Heart right ventricle (tissue), 16 donors: Measurements from ENCODE around the gene CACNA1C. TPM values are rescaled to one million over a fixed set of nuclear protein-coding genes. Genes with fewer than 3 reads are reported as not detected.

Source experiments
- ATAC-seq, 8 donors: fragments of 200-7000 bp; cut with Tn5 transposase; one replicate each; pipeline ENCODE4 v1.9.1; 2020; ENCODE audit warnings: mild to moderate bottlenecking in 8 of 8, moderate library complexity in 8 of 8, moderate number of reproducible peaks in 1 of 8
- DNase-seq, 2 donors: peaks; one replicate each; pipeline ENCODE4 v3.0.0-alpha.2; 2020
- H3K27ac ChIP-seq, 10 donors: fragments of 200-600 bp; sonication (generic) in 2 of 10; one replicate each; pipeline versions ENCODE4 v1.5.0 to v1.8.0; 2020 to 2022; ENCODE audit warnings: mild to moderate bottlenecking in 3 of 10
- H3K27me3 ChIP-seq, 7 donors: fragments of 200-600 bp; one replicate each; pipeline ENCODE4 v1.8.0; 2021 to 2022; ENCODE audit warnings: mild to moderate bottlenecking in 2 of 7
- H3K36me3 ChIP-seq, 9 donors: fragments of 200-600 bp; sonication (generic) in 1 of 9; one replicate each; pipeline versions ENCODE4 v1.5.0 to v1.8.0; 2020 to 2022; ENCODE audit warnings: mild to moderate bottlenecking in 2 of 9
- H3K4me1 ChIP-seq, 9 donors: fragments of 200-600 bp; sonication (generic) in 1 of 9; one replicate each; pipeline versions ENCODE4 v1.5.0 to v1.8.0; 2020 to 2022; ENCODE audit warnings: mild to moderate bottlenecking in 4 of 9
- H3K4me3 ChIP-seq, 10 donors: fragments of 200-600 bp; sonication (generic) in 2 of 10; one replicate each; pipeline versions ENCODE4 v1.5.0 to v1.8.0; 2020 to 2022; ENCODE audit warnings: mild to moderate bottlenecking in 7 of 10, moderate library complexity in 2 of 10
- H3K9me3 ChIP-seq, 11 donors: fragments of 200-600 bp in 10 of 11; sonication (generic) in 2 of 11; one replicate each; pipeline versions ENCODE4 v1.5.0 to v1.8.0; 2013 to 2022; ENCODE audit warnings: mild to moderate bottlenecking in 2 of 11, control low read depth in 1 of 11, moderate library complexity in 1 of 11
- WGBS, 2 donors: extraction: QIAGEN DNeasy Blood & Tissue Kit; methylation state at CpG; one replicate each; pipeline ENCODE4 v1.1.7; 2013; ENCODE audit warnings: inconsistent platforms in 1 of 2; 5-methylcytosine and 5-hydroxymethylcytosine counted together
- intact Hi-C, 10 donors: fragments of 100-400 bp; cut with DNase I; formaldehyde crosslinking; loops; one replicate each; pipeline versions ENCODE4 v1.11.1 to v1.14.2; 2022
- polyA plus RNA-seq, 2 donors: library from polyadenylated mRNA; stranded (reverse); fragments of 200-250 nt; gene quantifications; one replicate each; pipeline ENCODE4 v1.2.3, GENCODE V29; 2013
- total RNA-seq, 10 donors: library from RNA; stranded (reverse); fragmentation: NEBNext Ultra II Directional in 3 of 10; extraction: Animal tissue kit (Norgen Biotek cat#: 25700) in 3 of 10; gene quantifications; one replicate each; pipeline versions ENCODE4 v1.2.1 to v1.2.4, GENCODE V29; 2021 to 2023
- TF ChIP-seq, protein P1 (sequence below), 9 donors: fragments of 200-600 bp; sonication (generic) in 2 of 9; IDR thresholded peaks; one replicate each; pipeline versions ENCODE4 v1.5.0 to v1.8.0; 2021 to 2022; ENCODE audit warnings: antibody characterized with exemption in 9 of 9, mild to moderate bottlenecking in 5 of 9, moderate library complexity in 1 of 9
- donor health status: Arrhythmogenic right ventricular cardiomyopathy.
- donor health status: ischemic (EF 13 %, LVEDD 7.1; RV severe dilation, severe dysfunction).
- donor health status: healthy with polysubstance abuse.
- donor health status: DM: no; HTN: yes; CAD: no.
- donor health status: DM: no; HTN: no; CAD: no.
- donor health status: ischemic (EF 25% LVEDD 6.9; RV normal size, moderate dysfunction).
- donor health status: ischemic (EF 25% LVEDD 5.7; RV mildly dilated, moderate dysfunction).
- donor health status: healthy.
- donor health status: DM: yes; HTN: yes; CAD: no.
- donor health status: Ischemic cardiomyopathy.
- donor health status: ischemic (EF 35%, LVEDD 5.7; RV mildly dilated, moderate dysfunction).
- donor health status: nonischemic (EF 11% LVEDD 7.7; RV severe dilation, severe dysfunction).
- donor health status: DM: yes; HTN: yes; CAD: no.
- donor health status: PGD.
- donor health status: ischemic (EF 29% LVEDD 5.4; RV normal size, mild dysfunction).
- donor health status: nonischemic (EF 23%, LVEDD 6.1; RV moderate dilation, normal function).

The CACNA1C gene
- total and polyA plus RNA-seq, 12 donors, result 19.1 to 222 (median 183) TPM

DNA sequence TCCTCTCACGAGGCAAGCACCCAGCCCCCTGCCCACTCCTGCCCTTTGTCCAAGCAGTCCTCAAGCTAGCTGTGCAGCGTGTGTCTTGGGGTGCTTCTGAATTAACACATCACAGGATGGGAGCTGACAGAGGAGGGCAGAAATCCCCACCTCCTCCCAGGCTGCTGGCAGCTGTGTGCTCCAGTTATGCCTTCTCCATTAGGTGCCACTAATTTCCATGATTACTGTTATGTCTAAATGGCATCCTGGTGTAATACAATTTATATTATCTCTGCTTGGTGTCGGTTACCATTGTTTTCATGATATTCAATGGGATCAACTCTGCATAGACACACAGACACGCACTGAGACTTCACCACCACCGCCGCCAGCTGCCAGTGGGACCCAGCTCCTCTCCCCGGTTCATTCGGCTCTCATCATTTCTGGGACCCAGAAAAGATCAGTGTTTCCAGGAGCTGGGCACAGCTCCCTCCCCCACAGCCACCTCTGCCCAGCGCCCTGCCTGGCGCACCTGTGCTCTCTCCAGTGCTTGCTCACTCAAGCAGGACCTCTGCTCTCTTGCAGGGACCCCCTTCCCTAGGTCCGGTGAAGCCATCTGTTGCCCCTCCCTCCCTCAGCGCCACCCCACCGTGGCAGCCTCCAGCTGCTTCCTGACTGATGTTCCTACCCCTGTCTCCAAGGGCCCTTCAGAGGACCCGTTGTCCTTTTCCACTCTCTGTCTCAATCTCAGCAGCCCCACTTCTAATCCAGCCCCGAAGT, 574.5 kb downstream of the CACNA1C start:
- Histone ChIP-seq H3K9me3 (no peaks in the 10 kb centered on the region), H3K36me3 (peaks cover 0 to 46% (median 0%) of the 10 kb centered on the region in 9 donors), H3K4me3 (no peak overlapping the region), H3K27ac (peak overlapping the region in 3 of 10 donors; percentile 1 to 36 (median 9)), H3K4me1 (peaks cover 0 to 26% (median 0%) of the 10 kb centered on the region in 9 donors), H3K27me3 (peaks cover 0 to 4% (median 0%) of the 10 kb centered on the region in 7 donors)
- intact Hi-C loops, result no loop called here
- DNase-seq, result no peak
- TF ChIP-seq, protein P1, sequence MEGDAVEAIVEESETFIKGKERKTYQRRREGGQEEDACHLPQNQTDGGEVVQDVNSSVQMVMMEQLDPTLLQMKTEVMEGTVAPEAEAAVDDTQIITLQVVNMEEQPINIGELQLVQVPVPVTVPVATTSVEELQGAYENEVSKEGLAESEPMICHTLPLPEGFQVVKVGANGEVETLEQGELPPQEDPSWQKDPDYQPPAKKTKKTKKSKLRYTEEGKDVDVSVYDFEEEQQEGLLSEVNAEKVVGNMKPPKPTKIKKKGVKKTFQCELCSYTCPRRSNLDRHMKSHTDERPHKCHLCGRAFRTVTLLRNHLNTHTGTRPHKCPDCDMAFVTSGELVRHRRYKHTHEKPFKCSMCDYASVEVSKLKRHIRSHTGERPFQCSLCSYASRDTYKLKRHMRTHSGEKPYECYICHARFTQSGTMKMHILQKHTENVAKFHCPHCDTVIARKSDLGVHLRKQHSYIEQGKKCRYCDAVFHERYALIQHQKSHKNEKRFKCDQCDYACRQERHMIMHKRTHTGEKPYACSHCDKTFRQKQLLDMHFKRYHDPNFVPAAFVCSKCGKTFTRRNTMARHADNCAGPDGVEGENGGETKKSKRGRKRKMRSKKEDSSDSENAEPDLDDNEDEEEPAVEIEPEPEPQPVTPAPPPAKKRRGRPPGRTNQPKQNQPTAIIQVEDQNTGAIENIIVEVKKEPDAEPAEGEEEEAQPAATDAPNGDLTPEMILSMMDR (IDR thresholded peaks at IDR 0.05), result no peak
- ATAC-seq, result no peak
- 70 to 73% methylated on average over 15 of the region's 15 CpGs for WGBS, 2 donors

DNA sequence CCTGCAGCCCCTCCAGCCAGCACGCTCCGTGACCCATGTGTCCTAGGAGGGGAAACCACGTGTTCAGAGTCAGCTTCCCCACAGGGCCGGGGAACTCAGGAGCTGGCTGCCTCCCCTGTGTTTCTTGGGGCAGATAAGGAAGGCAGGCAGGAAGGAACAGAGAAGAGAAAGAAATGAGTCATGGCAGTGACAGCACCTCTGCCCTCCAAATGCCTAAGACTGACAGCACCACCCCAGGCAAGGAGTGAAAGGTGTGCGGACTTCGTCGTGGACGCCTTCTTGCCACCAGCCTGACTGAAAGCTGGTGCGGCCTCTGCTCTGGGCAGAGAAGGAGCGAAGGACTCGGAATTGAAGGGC, 575.0 kb downstream of the CACNA1C start:
- Histone ChIP-seq H3K4me1 (peaks cover 0 to 23% (median 0%) of the 10 kb centered on the region in 9 donors), H3K36me3 (peaks cover 0 to 41% (median 0%) of the 10 kb centered on the region in 9 donors), H3K4me3 (no peak overlapping the region), H3K27me3 (peaks cover 0 to 4% (median 0%) of the 10 kb centered on the region in 7 donors), H3K9me3 (no peaks in the 10 kb centered on the region), H3K27ac (peak overlapping the region in 3 of 10 donors; percentile 1 to 36 (median 9))
- ATAC-seq (no peak), DNase-seq (no peak)
- TF ChIP-seq, protein P1 (IDR thresholded peaks at IDR 0.05), result no peak
- intact Hi-C loops, result no loop called here
- WGBS, 2 donors, result 71 to 73% methylated on average over 11 of the region's 11 CpGs

DNA sequence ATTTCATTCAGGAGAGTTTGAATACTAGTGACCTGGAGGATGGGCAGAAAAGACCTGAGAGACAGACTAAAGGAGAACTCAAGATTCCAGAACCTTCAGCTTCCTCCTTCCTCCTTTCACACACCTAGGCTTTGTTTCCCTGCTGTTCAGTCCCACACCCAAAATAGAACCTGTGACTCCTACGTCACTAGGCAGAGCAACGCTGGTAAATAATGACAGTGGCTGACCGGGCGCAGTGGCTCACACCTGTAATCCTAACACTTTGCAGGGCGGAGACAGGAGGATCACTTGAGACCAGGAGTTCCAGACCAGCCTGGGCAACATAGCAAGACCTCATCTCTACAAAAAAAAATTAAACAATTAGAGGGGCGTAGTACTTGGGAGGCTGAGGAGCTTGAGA, 575.6 kb downstream of the CACNA1C start:
- intact Hi-C loops, result no loop called here
- Histone ChIP-seq H3K4me1 (peaks cover 0 to 22% (median 0%) of the 10 kb centered on the region in 9 donors), H3K27ac (peak overlapping the region in 3 of 10 donors; percentile 9 to 36 (median 14)), H3K36me3 (peaks cover 0 to 42% (median 0%) of the 10 kb centered on the region in 9 donors), H3K27me3 (peaks cover 0 to 4% (median 0%) of the 10 kb centered on the region in 7 donors), H3K4me3 (no peak overlapping the region), H3K9me3 (no peaks in the 10 kb centered on the region)
- ATAC-seq (no peak), DNase-seq (no peak)
- 87 to 93% methylated on average over 6 of the region's 6 CpGs for WGBS, 2 donors
- TF ChIP-seq, protein P1 (IDR thresholded peaks at IDR 0.05), result no peak

DNA sequence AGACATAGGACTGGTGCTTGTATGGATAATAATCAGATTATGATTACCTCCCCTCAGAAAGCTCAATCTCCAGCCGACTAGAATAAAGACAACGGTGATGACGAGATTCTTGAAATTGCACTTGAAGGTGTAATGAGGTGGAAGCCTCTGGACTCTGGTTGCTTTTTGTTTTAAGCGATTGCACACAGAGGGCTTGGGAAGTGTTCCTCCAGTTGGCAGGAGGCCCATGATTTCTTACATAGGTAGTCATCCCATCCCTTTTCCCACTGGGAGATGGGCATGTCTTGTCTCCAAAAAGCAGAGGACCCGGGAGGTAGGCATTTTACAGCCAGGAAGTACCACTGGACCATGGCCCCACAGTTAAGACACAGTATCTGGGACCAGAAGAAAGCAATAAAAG, 576.3 kb downstream of the CACNA1C start:
- DNase-seq (no peak), ATAC-seq (no peak)
- intact Hi-C loops, result no loop called here
- no peaks in the 10 kb centered on the region for H3K9me3 ChIP-seq
- peak overlapping the region in 5 of 10 donors; percentile 4 to 78 (median 70) for H3K27ac ChIP-seq
- H3K27me3 ChIP-seq, result peaks cover 0 to 4% (median 0%) of the 10 kb centered on the region in 7 donors
- TF ChIP-seq, protein P1 (IDR thresholded peaks at IDR 0.05), result no peak
- no peak overlapping the region for H3K4me3 ChIP-seq
- peaks cover 0 to 22% (median 0%) of the 10 kb centered on the region in 9 donors for H3K4me1 ChIP-seq
- 88% methylated on average over 5 of the region's 5 CpGs for WGBS, 2 donors
- peaks cover 0 to 42% (median 0%) of the 10 kb centered on the region in 9 donors for H3K36me3 ChIP-seq
